Measurements from ENCODE around the gene CCSAP.
"Not testable (repeated sequence)": the region's sequence is repeated elsewhere in the genome, so short reads cannot be mapped to it uniquely, and the experiment has no call there.

Gene CCSAP, protein sequence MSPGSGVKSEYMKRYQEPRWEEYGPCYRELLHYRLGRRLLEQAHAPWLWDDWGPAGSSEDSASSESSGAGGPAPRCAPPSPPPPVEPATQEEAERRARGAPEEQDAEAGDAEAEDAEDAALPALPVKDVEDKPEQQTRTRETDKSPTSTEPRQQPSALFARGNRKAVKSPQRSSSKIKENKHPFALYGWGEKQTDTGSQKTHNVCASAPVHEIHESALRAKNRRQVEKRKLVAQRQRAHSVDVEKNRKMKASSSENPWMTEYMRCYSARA

DNA sequence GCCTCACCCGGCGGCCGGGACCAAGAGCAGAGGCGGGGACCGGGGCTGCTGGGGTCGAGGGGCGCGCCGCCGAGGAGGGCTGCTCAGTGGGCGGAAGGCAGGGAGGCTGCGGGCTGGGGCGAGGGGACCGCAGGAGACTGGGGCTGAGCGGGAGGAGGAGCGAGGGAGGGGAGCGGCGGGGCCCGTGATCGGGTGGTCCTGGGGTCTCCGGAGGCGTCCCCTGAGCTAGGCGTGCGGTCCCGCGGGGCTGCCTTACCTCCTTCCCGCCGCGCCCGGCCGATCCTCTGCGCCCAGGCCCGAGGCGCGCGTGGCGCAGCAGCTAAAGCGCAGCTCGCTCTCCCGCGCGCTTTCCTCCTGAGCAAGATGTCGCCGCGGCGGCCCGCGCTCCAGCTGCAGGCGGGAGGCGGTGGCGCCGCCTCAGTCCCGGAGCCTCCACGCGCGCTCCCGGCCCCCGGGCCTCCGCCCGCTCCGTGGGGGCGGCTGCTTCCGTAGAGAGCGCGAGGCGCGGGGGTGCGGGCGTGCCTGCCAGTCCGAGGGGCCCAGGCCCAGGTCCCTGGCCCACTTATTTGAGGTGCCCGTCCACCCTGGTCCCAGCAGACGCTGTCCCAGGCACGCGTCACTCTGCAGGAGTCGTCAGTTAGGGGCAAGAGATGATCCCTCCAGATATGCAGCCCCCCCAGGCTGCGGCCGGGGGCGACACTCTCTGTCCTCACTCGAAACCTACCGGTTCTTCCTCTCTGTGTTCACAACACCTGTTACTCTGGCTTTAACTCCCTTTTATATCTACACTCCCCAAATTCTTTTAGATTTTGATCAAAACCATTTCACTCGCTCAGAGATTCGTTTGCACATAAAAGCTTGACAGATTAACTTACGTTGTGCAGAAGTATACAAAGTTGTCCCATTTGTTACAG, at the start of gene CCSAP:
TSS of gene CCSAP (minus strand) at position 392 of the 914 bp plus-strand sequence. CDS start 582 bp downstream, outside the sequence.
- DNase-seq (ENCODE audit: low read depth in 2 of 2): peak; percentile 23 to 32

GRCh38 chr1:229390130-229390529, 47.3 kb upstream of the CCSAP start:
- DNase-seq (ENCODE audit: low read depth in 2 of 2): no peak

GRCh38 chr1:229388897-229389580, 46.2 kb upstream of the CCSAP start:
- DNase-seq (ENCODE audit: low read depth in 2 of 2): no peak

DNA sequence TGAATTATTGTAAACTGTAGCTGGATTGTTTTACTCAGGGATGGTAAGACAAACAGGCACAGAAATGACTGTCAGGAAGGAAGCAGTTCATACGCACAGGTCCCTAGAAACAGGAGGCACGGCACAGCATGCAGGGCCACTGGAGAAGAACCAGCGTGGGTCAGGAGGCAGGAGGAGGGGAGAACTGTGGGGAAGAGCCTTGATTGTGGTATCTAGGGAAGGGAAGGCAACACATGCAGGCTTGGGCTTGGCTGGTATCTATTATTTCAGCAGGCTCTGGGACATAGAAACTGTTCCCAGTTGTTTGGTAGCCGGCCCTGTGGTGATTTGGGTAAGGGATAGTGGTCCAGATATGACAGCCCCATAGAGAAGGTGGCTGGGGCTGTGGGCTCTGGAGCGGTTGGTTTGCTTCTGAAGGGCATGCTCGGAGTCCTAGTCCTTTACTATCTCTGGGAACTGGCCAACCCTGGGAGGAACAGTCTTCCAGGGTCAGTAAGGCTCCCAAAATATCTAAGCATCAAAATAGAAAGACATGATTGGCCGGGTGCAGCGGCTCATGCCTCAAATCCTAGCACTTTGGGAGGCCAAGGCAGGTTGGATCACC, 43.1 kb upstream of the CCSAP start:
- DNase-seq (ENCODE audit: low read depth in 2 of 2): no peak

- no peak for DNase-seq (ENCODE audit: low read depth in 2 of 2)
Measured at GRCh38 chr1:229384822-229385221, 42.0 kb upstream of the CCSAP start.

DNA sequence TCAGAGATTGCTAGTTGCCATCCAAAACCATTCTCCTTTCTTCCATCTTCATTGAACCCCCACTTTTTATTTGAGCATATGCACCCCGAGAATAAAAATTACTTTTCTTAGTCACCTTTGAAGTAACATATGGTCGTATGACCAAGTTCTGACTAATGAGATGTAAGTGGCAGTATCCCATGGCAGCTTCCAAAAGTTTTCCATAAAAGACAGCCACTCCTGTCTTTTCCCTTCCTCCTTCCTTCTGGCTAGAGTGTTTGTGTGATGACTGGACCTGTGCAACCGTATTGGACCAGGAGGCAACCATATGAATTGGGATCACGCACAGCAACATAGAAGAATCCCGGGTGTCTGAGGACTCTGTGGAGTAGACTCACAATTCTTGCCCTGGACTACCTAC, 41.1 kb upstream of the CCSAP start:
- no peak for DNase-seq (ENCODE audit: low read depth in 2 of 2)

GRCh38 chr1:229383188-229383587, 40.3 kb upstream of the CCSAP start:
- DNase-seq (ENCODE audit: low read depth in 2 of 2): no peak

- no peak for DNase-seq (ENCODE audit: low read depth in 2 of 2)
Measured at GRCh38 chr1:229381234-229381633, 38.4 kb upstream of the CCSAP start.

- no peak for DNase-seq (ENCODE audit: low read depth in 2 of 2)
Measured at GRCh38 chr1:229380536-229381160, 37.8 kb upstream of the CCSAP start.

GRCh38 chr1:229379846-229380245, 37.0 kb upstream of the CCSAP start:
- no peak for DNase-seq (ENCODE audit: low read depth in 2 of 2)

DNA sequence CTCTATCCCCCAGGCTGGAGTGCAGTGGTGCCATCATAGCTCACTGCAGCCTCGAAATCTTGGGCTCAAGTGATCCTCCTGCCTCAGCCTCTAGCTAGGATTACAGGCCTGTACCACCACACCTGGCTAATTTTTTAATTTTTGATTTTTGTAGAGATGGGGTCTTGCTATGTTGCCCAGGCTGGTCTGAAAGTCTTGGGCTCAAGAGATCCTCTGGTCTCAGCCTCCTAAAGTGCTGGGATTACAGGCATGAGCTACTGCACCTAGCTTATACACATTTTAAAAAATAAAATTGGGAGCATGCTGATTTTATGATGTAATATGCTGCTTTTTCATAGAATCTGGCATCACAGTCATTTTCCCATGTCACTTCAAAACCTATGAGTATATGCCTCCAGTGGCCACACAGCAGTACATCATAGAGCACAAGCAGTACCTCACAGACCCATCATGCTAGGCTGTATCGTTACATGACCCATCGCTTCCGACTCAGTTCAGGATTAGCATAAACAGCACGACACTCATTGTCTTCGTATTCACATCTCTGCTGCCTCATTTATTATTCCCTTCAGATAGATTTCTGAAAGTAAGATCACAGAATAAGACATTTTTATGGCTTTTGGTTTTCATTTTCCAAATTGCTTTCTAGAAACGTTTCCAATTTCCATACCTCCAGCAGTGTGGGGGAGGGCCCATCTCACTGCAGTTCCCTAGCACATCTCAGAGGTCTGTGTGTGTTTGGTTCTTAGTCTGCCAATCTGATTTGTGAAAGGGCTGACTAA, 35.9 kb upstream of the CCSAP start:
- no peak for DNase-seq (ENCODE audit: low read depth in 2 of 2)

- not testable (repeated sequence) for DNase-seq (ENCODE audit: low read depth in 2 of 2)
Measured at GRCh38 chr1:229378035-229378434, 35.2 kb upstream of the CCSAP start.

GRCh38 chr1:229377429-229377828, 34.6 kb upstream of the CCSAP start:
- DNase-seq (ENCODE audit: low read depth in 2 of 2): no peak

DNA sequence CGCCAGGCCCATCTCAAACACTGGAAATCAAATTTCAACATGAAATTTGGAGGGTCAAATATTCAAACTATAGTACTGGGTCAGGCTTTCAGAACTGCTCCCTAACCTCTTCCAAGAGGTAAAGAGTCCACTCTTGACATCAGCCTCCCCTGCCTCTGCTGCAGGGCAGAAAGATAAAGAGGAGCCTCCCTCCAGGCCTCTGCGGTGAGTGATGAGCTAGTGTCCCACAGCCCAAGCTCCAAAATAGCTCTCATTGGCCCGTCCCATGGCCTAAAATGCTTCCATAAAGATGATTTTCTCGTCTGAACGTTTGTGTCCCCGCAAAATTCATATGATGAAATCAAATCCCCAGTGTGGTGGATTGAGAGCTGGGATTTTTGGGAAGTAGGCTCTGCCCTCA, 33.7 kb upstream of the CCSAP start:
- DNase-seq (ENCODE audit: low read depth in 2 of 2): no peak

GRCh38 chr1:229374485-229374884, 31.6 kb upstream of the CCSAP start:
- DNase-seq (ENCODE audit: low read depth in 2 of 2): no peak

DNA sequence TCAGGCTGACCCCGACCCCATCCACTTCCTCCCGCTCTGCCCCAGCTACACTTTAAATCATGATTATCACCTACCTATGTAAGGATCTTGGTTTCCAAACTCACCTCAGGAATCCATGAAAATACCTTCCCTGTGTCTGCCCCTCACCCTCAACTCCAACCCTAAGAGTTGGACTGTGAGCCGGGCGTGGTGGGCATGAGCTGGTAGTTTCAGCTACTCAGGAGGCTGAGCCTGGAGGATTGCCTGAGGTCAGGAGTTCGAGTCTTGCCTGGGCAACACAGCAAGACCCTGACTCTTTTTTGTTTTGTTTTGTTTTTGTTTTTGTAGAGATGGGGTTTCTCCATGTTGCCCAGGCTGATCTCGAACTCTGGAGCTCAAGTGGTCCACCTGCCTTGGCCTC, 30.5 kb upstream of the CCSAP start:
- no peak for DNase-seq (ENCODE audit: low read depth in 2 of 2)

DNA sequence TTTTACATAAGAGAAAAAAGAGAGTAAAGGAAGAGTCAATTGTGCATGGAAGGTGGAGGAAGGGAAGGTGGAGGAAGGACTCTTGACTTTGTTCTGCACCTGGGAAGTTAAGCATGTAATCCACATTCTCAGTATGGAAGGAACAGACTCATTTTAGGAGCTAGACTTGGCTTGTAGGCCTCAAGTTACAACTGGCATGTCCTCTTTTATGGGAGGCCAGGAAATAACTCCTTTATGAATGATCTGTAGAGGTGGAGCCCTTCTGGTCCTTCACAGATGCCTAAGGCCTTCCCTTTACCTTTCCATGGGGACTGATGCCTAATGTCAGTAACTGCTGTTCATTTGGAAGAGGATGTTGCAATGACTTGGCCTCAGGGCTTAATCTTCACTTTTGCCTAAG, 29.4 kb upstream of the CCSAP start:
- DNase-seq (ENCODE audit: low read depth in 2 of 2): no peak

GRCh38 chr1:229371624-229372023, 28.8 kb upstream of the CCSAP start:
- no peak for DNase-seq (ENCODE audit: low read depth in 2 of 2)

DNA sequence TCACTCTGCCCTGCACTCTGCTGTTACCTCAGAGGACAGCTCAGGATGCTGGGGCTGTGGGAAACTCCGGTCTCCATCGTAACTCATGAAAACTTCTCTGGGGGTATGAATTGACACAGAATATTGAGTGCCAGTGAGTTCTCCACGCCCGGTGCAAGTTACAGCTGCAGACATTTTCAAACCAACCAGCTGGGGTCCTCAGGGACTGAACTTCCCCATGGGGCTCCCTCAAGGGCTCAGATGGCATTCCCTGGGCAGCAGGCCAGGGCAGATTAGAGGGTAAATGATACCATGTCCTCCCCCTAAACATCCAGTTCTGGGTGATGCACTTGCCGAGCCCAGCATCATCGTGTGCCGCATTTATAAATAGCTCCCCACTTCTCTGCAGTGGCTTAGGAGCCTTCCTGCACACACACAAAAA, 27.8 kb upstream of the CCSAP start:
- DNase-seq (ENCODE audit: low read depth in 2 of 2): no peak

DNA sequence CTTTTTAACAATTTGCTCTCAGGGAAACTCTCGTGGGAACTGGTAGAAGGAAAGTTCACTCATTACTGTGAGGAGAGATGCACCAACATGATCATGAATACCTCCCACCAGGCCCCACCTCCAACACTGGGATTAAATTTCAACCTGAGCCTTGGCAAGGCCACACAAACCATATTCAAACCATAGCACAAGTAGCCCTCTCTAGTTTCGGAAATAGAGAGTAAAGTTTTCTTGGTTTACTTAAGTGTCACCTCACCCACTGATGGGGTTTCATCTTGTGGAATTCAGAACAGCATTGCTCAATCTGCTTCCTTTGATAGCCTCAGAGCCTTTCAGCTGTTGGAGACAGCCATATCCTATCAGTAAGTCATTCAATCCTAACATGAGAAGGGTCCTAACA, 25.5 kb upstream of the CCSAP start:
- no peak for DNase-seq (ENCODE audit: low read depth in 2 of 2)

- DNase-seq (ENCODE audit: low read depth in 2 of 2): no peak
Measured at GRCh38 chr1:229365569-229365968, 22.7 kb upstream of the CCSAP start.

All from stimulated activated CD8-positive, alpha-beta memory T cell treated with anti-CD3 and anti-CD28 coated beads, Interleukin-2, amount 100 ng/mL, for 48 hours (primary cell).